Mammary epithelial cell (primary cell): ENCODE data around the gene MBL2.

ENCODE experiments used
- EZH2 ChIP-seq: IDR thresholded peaks from 2 replicates; pipeline ENCODE4 v1.6.1; 2012; ENCODE audit warnings: low read length, inconsistent platforms, borderline replicate concordance
- TF ChIP-seq, protein P1 (sequence below), 2 donors: IDR thresholded peaks in 1 of 2; conservative IDR thresholded peaks in 1 of 2; 2 replicates each; pipeline ENCODE4 v1.5.1; 2011 to 2012; ENCODE audit warnings: inconsistent platforms in 2 of 2, low read length in 2 of 2, mild to moderate bottlenecking in 2 of 2, control low read depth in 1 of 2, low read depth in 1 of 2; ENCODE audit not compliant: insufficient read depth in 1 of 2; ENCODE audit errors: extremely low read depth in 1 of 2

DNA sequence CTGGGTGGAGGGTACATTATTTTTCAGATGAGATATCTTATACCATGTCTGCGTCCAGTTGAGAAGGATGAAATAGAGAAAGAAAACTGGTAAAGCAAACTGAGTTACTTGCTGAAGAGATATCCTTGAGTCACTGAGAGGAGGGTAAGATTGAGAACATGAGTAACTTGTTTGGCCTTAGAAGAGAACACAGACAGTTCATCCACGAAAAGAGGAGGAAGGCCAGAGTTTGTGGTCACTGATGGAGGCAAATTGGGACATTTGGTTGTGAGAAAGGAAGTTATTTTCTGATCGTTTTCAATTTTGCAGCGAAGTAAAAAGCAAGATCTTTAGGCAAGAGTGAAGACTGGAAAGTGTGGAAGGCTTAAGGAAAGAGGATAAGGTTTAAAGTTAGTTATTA, 15.6 kb downstream of the MBL2 start:
- TF ChIP-seq, protein P1, sequence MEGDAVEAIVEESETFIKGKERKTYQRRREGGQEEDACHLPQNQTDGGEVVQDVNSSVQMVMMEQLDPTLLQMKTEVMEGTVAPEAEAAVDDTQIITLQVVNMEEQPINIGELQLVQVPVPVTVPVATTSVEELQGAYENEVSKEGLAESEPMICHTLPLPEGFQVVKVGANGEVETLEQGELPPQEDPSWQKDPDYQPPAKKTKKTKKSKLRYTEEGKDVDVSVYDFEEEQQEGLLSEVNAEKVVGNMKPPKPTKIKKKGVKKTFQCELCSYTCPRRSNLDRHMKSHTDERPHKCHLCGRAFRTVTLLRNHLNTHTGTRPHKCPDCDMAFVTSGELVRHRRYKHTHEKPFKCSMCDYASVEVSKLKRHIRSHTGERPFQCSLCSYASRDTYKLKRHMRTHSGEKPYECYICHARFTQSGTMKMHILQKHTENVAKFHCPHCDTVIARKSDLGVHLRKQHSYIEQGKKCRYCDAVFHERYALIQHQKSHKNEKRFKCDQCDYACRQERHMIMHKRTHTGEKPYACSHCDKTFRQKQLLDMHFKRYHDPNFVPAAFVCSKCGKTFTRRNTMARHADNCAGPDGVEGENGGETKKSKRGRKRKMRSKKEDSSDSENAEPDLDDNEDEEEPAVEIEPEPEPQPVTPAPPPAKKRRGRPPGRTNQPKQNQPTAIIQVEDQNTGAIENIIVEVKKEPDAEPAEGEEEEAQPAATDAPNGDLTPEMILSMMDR (conservative IDR thresholded peaks at IDR 0.05 in 1 of 2, IDR thresholded peaks at IDR 0.05 in 1 of 2; ENCODE audit: extremely low read depth in 1 of 2, insufficient read depth in 1 of 2, low read depth in 1 of 2, low read length in 2 of 2): no peak
- TF ChIP-seq EZH2: no peak
